GM19455 (cell line): Measurements from ENCODE around the gene REP15.
"Not testable (repeated sequence)": the region's sequence is repeated elsewhere in the genome, so short reads cannot be mapped to it uniquely, and the experiment has no call there.

Experiments used
- ATAC-seq: cut with Tn5 transposase; IDR thresholded peaks from one replicate; pipeline ENCODE4 v1.9.1; 2021; ENCODE audit not compliant: unreplicated experiment

Gene REP15

GRCh38 chr12:27696293-27696652, at the start of gene REP15:
TSS of gene REP15 (plus strand) at chr12:27696447. CDS start at chr12:27696563, 116 bp downstream.
- no peak for ATAC-seq

GRCh38 chr12:27650011-27650410, 46.2 kb upstream of the REP15 start:
- no peak for ATAC-seq

- no peak for ATAC-seq
Measured at GRCh38 chr12:27651201-27651600, 45.0 kb upstream of the REP15 start.

GRCh38 chr12:27652174-27652763, 44.0 kb upstream of the REP15 start:
- no peak for ATAC-seq

GRCh38 chr12:27653661-27654060, 42.6 kb upstream of the REP15 start:
- no peak for ATAC-seq

- not testable (repeated sequence) for ATAC-seq
Measured at GRCh38 chr12:27655476-27655875, 40.8 kb upstream of the REP15 start.

GRCh38 chr12:27657296-27657695, 39.0 kb upstream of the REP15 start:
- ATAC-seq, result no peak

- ATAC-seq, result no peak
Measured at GRCh38 chr12:27665704-27666103, 30.5 kb upstream of the REP15 start.

- ATAC-seq, result no peak
Measured at GRCh38 chr12:27666510-27666909, 29.7 kb upstream of the REP15 start.

GRCh38 chr12:27667540-27667939, 28.7 kb upstream of the REP15 start:
- ATAC-seq, result no peak

- no peak for ATAC-seq
Measured at GRCh38 chr12:27672051-27672450, 24.2 kb upstream of the REP15 start.

- ATAC-seq, result no peak
Measured at GRCh38 chr12:27672643-27673042, 23.6 kb upstream of the REP15 start.

- no peak for ATAC-seq
Measured at GRCh38 chr12:27673101-27673718, 23.0 kb upstream of the REP15 start.

- ATAC-seq, result no peak
Measured at GRCh38 chr12:27674989-27675388, 21.3 kb upstream of the REP15 start.

- ATAC-seq, result no peak
Measured at GRCh38 chr12:27680619-27681018, 15.6 kb upstream of the REP15 start.

GRCh38 chr12:27682534-27682933, 13.7 kb upstream of the REP15 start:
- ATAC-seq, result no peak

- no peak for ATAC-seq
Measured at GRCh38 chr12:27685274-27685673, 11.0 kb upstream of the REP15 start.

GRCh38 chr12:27686147-27686546, 10.1 kb upstream of the REP15 start:
- no peak for ATAC-seq

- no peak for ATAC-seq
Measured at GRCh38 chr12:27688671-27689070, 7.6 kb upstream of the REP15 start.

GRCh38 chr12:27689558-27690180, 6.6 kb upstream of the REP15 start:
- no peak for ATAC-seq

GRCh38 chr12:27693403-27693802, 2.8 kb upstream of the REP15 start:
- ATAC-seq, result no peak

GRCh38 chr12:27695556-27696292, 523 bp upstream of the REP15 start:
- no peak for ATAC-seq
